NT2/D1 (cell line): Measurements from ENCODE around the gene DCDC2C.

Experiments
- DNase-seq: peaks from one replicate; pipeline ENCODE4 v3.0.0-alpha.2; 2011; ENCODE audit warnings: low read depth, low spot score
- H3K27me3 ChIP-seq: 2 replicates; pipeline ENCODE4 v1.6.0; 2011; ENCODE audit warnings: mild to moderate bottlenecking; ENCODE audit not compliant: insufficient read length, insufficient read depth
- H3K36me3 ChIP-seq: 2 replicates; pipeline ENCODE4 v1.6.1; 2011; ENCODE audit warnings: mild to moderate bottlenecking, low read length, mixed read lengths; ENCODE audit not compliant: insufficient read depth, insufficient read length
- H3K4me1 ChIP-seq: 2 replicates; pipeline ENCODE4 v1.5.1; 2011; ENCODE audit not compliant: insufficient read depth, insufficient read length
- H3K4me3 ChIP-seq: 2 replicates; pipeline ENCODE4 v1.5.1; 2011; ENCODE audit warnings: low read depth; ENCODE audit not compliant: insufficient read length
- H3K9ac ChIP-seq: 2 replicates; pipeline ENCODE4 v1.6.0; 2011; ENCODE audit warnings: low read depth; ENCODE audit not compliant: insufficient read length
- H3K9me3 ChIP-seq: 2 replicates; pipeline ENCODE4 v1.5.1; 2011; ENCODE audit warnings: mild to moderate bottlenecking, low read length; ENCODE audit not compliant: insufficient read depth
- SUZ12 ChIP-seq: IDR thresholded peaks from 2 replicates; pipeline ENCODE4 v1.6.1; 2011; ENCODE audit not compliant: insufficient read length, insufficient read depth; ENCODE audit errors: extremely low read depth
- YY1 ChIP-seq: IDR thresholded peaks from 2 replicates; pipeline ENCODE4 v1.6.1; 2011; ENCODE audit not compliant: insufficient read length, insufficient read depth
- ZNF274 ChIP-seq: IDR thresholded peaks from 2 replicates; pipeline ENCODE4 v1.6.1; 2011; ENCODE audit warnings: mild to moderate bottlenecking, low read depth, low read length

Gene DCDC2C

GRCh38 chr2:3779496-3780049, 76.2 kb downstream of the DCDC2C start:
- Histone ChIP-seq H3K36me3 (no peaks in the 10 kb centered on the region), H3K27me3 (no peaks in the 10 kb centered on the region), H3K4me1 (peaks cover 3% of the 10 kb centered on the region), H3K9ac (no peak overlapping the region), H3K4me3 (no peak overlapping the region), H3K9me3 (no peaks in the 10 kb centered on the region)
- DNase-seq, result no peak
- TF ChIP-seq ZNF274 (no peak), SUZ12 (no peak), YY1 (no peak)

GRCh38 chr2:3780477-3781402, 77.4 kb downstream of the DCDC2C start:
- TF ChIP-seq SUZ12 (no peak), ZNF274 (no peak), YY1 (no peak)
- Histone ChIP-seq H3K27me3 (no peaks in the 10 kb centered on the region), H3K4me1 (peaks cover 3% of the 10 kb centered on the region), H3K9ac (no peak overlapping the region), H3K36me3 (no peaks in the 10 kb centered on the region), H3K9me3 (no peaks in the 10 kb centered on the region), H3K4me3 (no peak overlapping the region)
- peak; percentile 66 for DNase-seq

GRCh38 chr2:3784731-3785130, 81.4 kb downstream of the DCDC2C start:
- H3K4me3 ChIP-seq, result no peak overlapping the region
- peaks cover 2% of the 10 kb centered on the region for H3K4me1 ChIP-seq
- H3K9ac ChIP-seq, result no peak overlapping the region
- H3K27me3 ChIP-seq, result no peaks in the 10 kb centered on the region
- no peak for DNase-seq
- TF ChIP-seq ZNF274, result no peak
- no peak for TF ChIP-seq YY1
- TF ChIP-seq SUZ12, result no peak
- H3K9me3 ChIP-seq, result no peaks in the 10 kb centered on the region
- no peaks in the 10 kb centered on the region for H3K36me3 ChIP-seq

- Histone ChIP-seq H3K4me3 (no peak overlapping the region), H3K9ac (no peak overlapping the region), H3K9me3 (no peaks in the 10 kb centered on the region), H3K27me3 (no peaks in the 10 kb centered on the region), H3K4me1 (no peaks in the 10 kb centered on the region), H3K36me3 (no peaks in the 10 kb centered on the region)
- no peak for DNase-seq
- TF ChIP-seq SUZ12, result no peak
- no peak for TF ChIP-seq YY1
- no peak for TF ChIP-seq ZNF274
These were observed 82.0 kb downstream of the DCDC2C start for GRCh38 chr2:3785220-3785889.

- Histone ChIP-seq H3K27me3 (no peaks in the 10 kb centered on the region), H3K9ac (no peak overlapping the region), H3K4me1 (no peaks in the 10 kb centered on the region), H3K4me3 (no peak overlapping the region), H3K36me3 (no peaks in the 10 kb centered on the region), H3K9me3 (no peaks in the 10 kb centered on the region)
- DNase-seq, result no peak
- no peak for TF ChIP-seq SUZ12
These were observed 82.5 kb downstream of the DCDC2C start for GRCh38 chr2:3785890-3786273.

GRCh38 chr2:3787768-3788167, 84.4 kb downstream of the DCDC2C start:
- H3K36me3 ChIP-seq, result no peaks in the 10 kb centered on the region
- no peaks in the 10 kb centered on the region for H3K27me3 ChIP-seq
- H3K9me3 ChIP-seq, result no peaks in the 10 kb centered on the region
- H3K4me1 ChIP-seq, result no peaks in the 10 kb centered on the region
- H3K4me3 ChIP-seq, result no peak overlapping the region
- DNase-seq, result no peak
- TF ChIP-seq SUZ12, result no peak
- TF ChIP-seq YY1, result no peak
- TF ChIP-seq ZNF274, result no peak
- H3K9ac ChIP-seq, result no peak overlapping the region

- no peaks in the 10 kb centered on the region for H3K4me1 ChIP-seq
- H3K27me3 ChIP-seq, result no peaks in the 10 kb centered on the region
- no peak for DNase-seq
- H3K36me3 ChIP-seq, result no peaks in the 10 kb centered on the region
- H3K9ac ChIP-seq, result no peak overlapping the region
- no peak overlapping the region for H3K4me3 ChIP-seq
- TF ChIP-seq SUZ12 (no peak), YY1 (no peak), ZNF274 (no peak)
- no peaks in the 10 kb centered on the region for H3K9me3 ChIP-seq
These were observed 85.9 kb downstream of the DCDC2C start for GRCh38 chr2:3789256-3789655.
